ENCODE data around the gene ZBTB16.

- TF ChIP-seq CTCF (conservative IDR thresholded peaks at IDR 0.05; ENCODE audit: low read depth, low read length) (peak; percentile 44), POLR2A (IDR thresholded peaks at IDR 0.05; ENCODE audit: low read depth, low read length) (no peak), USF2 (IDR thresholded peaks at IDR 0.05; ENCODE audit: low read depth, low read length) (no peak), BHLHE40 (IDR thresholded peaks at IDR 0.05; ENCODE audit: low read depth, low read length) (no peak)
Observed at GRCh38 chr11:114075891-114076441, 16.5 kb downstream of the ZBTB16 start.

All from IMR-90 (cell line).